ENCODE data around the gene RCSD1.

DNA sequence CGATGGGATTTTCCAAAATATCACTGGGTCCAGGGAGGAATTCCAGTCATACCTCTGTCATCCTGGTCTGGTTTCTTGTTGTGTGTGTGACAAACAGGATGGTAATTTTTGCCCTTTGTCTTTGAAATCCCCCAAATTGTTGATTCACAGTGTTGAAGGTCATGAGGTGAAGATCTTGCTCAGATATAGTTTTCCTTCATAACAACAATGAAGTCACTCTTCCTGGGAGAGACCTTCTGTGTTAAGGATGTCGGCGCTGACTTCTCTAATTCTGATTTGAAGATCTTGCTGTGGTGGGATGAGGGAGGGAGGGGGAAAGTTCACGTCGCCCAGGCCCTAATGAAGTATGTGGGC lies 59.5 kb downstream of the RCSD1 start:
- TF ChIP-seq CTCF (conservative IDR thresholded peaks at IDR 0.05; ENCODE audit: low read depth, low read length) (no peak), EZH2 (IDR thresholded peaks at IDR 0.05; ENCODE audit: borderline replicate concordance, low read depth, low read length, poor library complexity, severe bottlenecking) (no peak)

Measured in A673 (cell line).